Activated T-helper 1 cell treated with anti-CD3 and anti-CD28 coated beads, Interleukin-12 subunit alpha, Interleukin-12 subunit beta, Interleukin-2, Interleukin-4 antibody, amounts not matched to agents 30 ng/mL and 10 ng/mL and 1 ng/mL, durations not matched to agents 14 hours and 24 hours and 36 hours (primary cell): ENCODE measurements around the gene IL10RB. TPM values are rescaled to one million over a fixed set of nuclear protein-coding genes. Genes with fewer than 3 reads are reported as not detected.
A peak's percentile ranks its signal among the peaks of the same experiment; 100 is the strongest.

Experiments
- DNase-seq: peaks from one replicate; pipeline ENCODE4 v3.0.0; 2021; ENCODE audit warnings: low spot score
- H3K27ac Mint-ChIP-seq: one replicate; pipeline ENCODE4 v1.8.0; 2021; ENCODE audit warnings: mild to moderate bottlenecking, mixed read lengths
- H3K27me3 Mint-ChIP-seq: one replicate; pipeline ENCODE4 v1.8.0; 2022; ENCODE audit warnings: mild to moderate bottlenecking, moderate library complexity, mixed read lengths; ENCODE audit not compliant: insufficient read depth
- H3K36me3 Mint-ChIP-seq: one replicate; pipeline ENCODE4 v1.8.0; 2021; ENCODE audit warnings: low read depth, mixed read lengths
- H3K4me1 Mint-ChIP-seq: one replicate; pipeline ENCODE4 v1.8.0; 2021; ENCODE audit warnings: low read depth, mixed read lengths
- H3K4me3 Mint-ChIP-seq: one replicate; pipeline ENCODE4 v1.8.0; 2021; ENCODE audit warnings: mild to moderate bottlenecking, moderate library complexity, mixed read lengths
- H3K9me3 Mint-ChIP-seq: one replicate; pipeline ENCODE4 v1.8.0; 2021; ENCODE audit warnings: mixed read lengths
- intact Hi-C: fragments of 100-400 bp; cut with micrococcal nuclease; formaldehyde crosslinking; loops from one replicate; pipeline ENCODE4 v1.15.1; 2024
- total RNA-seq: library from RNA; stranded (reverse); gene quantifications from 2 replicates; pipeline ENCODE4 v1.2.3, GENCODE V29; 2022

IL10RB gene
- total RNA-seq, 1 donor from 2014 or later, result 21.4 TPM

GRCh38 chr21:33300701-33301631, 34.8 kb downstream of the IL10RB start:
- Mint-ChIP-seq H3K27ac (peak overlapping the region; percentile 42), H3K9me3 (peaks cover 4% of the 10 kb centered on the region), H3K4me3 (no peak overlapping the region), H3K27me3 (no peaks in the 10 kb centered on the region), H3K36me3 (peaks cover 14% of the 10 kb centered on the region), H3K4me1 (peaks cover 38% of the 10 kb centered on the region)
- DNase-seq, result no peak
- intact Hi-C loops, result no loop called here

- Mint-ChIP-seq H3K9me3 (peaks cover 4% of the 10 kb centered on the region), H3K4me3 (no peak overlapping the region), H3K27me3 (no peaks in the 10 kb centered on the region), H3K4me1 (peaks cover 38% of the 10 kb centered on the region), H3K36me3 (peaks cover 10% of the 10 kb centered on the region), H3K27ac (no peak overlapping the region)
- intact Hi-C loops, result no loop called here
- no peak for DNase-seq
These were observed 35.5 kb downstream of the IL10RB start for GRCh38 chr21:33301632-33302002.

- intact Hi-C loops, result no loop called here
- H3K27ac Mint-ChIP-seq, result no peak overlapping the region
- peaks cover 4% of the 10 kb centered on the region for H3K9me3 Mint-ChIP-seq
- peaks cover 38% of the 10 kb centered on the region for H3K4me1 Mint-ChIP-seq
- no peak for DNase-seq
- peaks cover 9% of the 10 kb centered on the region for H3K36me3 Mint-ChIP-seq
- peaks cover 1% of the 10 kb centered on the region for H3K27me3 Mint-ChIP-seq
- H3K4me3 Mint-ChIP-seq, result no peak overlapping the region
These were observed 35.9 kb downstream of the IL10RB start for GRCh38 chr21:33302055-33302454.

- intact Hi-C loops, result no loop called here
- peaks cover 34% of the 10 kb centered on the region for H3K4me1 Mint-ChIP-seq
- H3K36me3 Mint-ChIP-seq, result peaks cover 3% of the 10 kb centered on the region
- H3K4me3 Mint-ChIP-seq, result no peak overlapping the region
- peaks cover 4% of the 10 kb centered on the region for H3K27me3 Mint-ChIP-seq
- H3K9me3 Mint-ChIP-seq, result peaks cover 4% of the 10 kb centered on the region
- no peak for DNase-seq
- no peak overlapping the region for H3K27ac Mint-ChIP-seq
These were observed 36.6 kb downstream of the IL10RB start for GRCh38 chr21:33302796-33303195.

GRCh38 chr21:33305344-33305671, 39.1 kb downstream of the IL10RB start:
- Mint-ChIP-seq H3K36me3 (no peaks in the 10 kb centered on the region), H3K9me3 (peaks cover 5% of the 10 kb centered on the region)

GRCh38 chr21:33305938-33306337, 39.8 kb downstream of the IL10RB start:
- Mint-ChIP-seq H3K36me3 (no peaks in the 10 kb centered on the region), H3K9me3 (peaks cover 7% of the 10 kb centered on the region), H3K4me3 (no peak overlapping the region), H3K27ac (no peak overlapping the region), H3K4me1 (peaks cover 7% of the 10 kb centered on the region), H3K27me3 (peaks cover 4% of the 10 kb centered on the region)
- intact Hi-C loops, result no loop called here
- DNase-seq, result no peak

More at GRCh38 chr21:33305344-33305671, 39.1 kb downstream of the IL10RB start:
- Mint-ChIP-seq H3K4me1 (peaks cover 14% of the 10 kb centered on the region), H3K4me3 (no peak overlapping the region), H3K27me3 (peaks cover 4% of the 10 kb centered on the region), H3K27ac (no peak overlapping the region)
- intact Hi-C loops, result no loop called here
- DNase-seq, result no peak

- Mint-ChIP-seq H3K27me3 (peaks cover 7% of the 10 kb centered on the region), H3K9me3 (peaks cover 7% of the 10 kb centered on the region), H3K36me3 (no peaks in the 10 kb centered on the region), H3K4me3 (no peak overlapping the region), H3K4me1 (no peaks in the 10 kb centered on the region), H3K27ac (no peak overlapping the region)
- intact Hi-C loops, result no loop called here
- no peak for DNase-seq
These were observed 42.7 kb downstream of the IL10RB start for GRCh38 chr21:33308586-33309490.

GRCh38 chr21:33309778-33310177, 43.6 kb downstream of the IL10RB start:
- Mint-ChIP-seq H3K27me3 (peaks cover 8% of the 10 kb centered on the region), H3K27ac (no peak overlapping the region), H3K4me1 (no peaks in the 10 kb centered on the region), H3K36me3 (no peaks in the 10 kb centered on the region), H3K9me3 (peaks cover 7% of the 10 kb centered on the region), H3K4me3 (no peak overlapping the region)
- intact Hi-C loops, result no loop called here
- DNase-seq, result no peak

GRCh38 chr21:33312121-33312520, 46.0 kb downstream of the IL10RB start:
- intact Hi-C loops, result no loop called here
- Mint-ChIP-seq H3K27ac (no peak overlapping the region), H3K36me3 (no peaks in the 10 kb centered on the region), H3K27me3 (peaks cover 20% of the 10 kb centered on the region), H3K4me1 (no peaks in the 10 kb centered on the region), H3K4me3 (no peak overlapping the region), H3K9me3 (peaks cover 7% of the 10 kb centered on the region)
- no peak for DNase-seq

- H3K4me3 Mint-ChIP-seq, result no peak overlapping the region
- DNase-seq, result no peak
- intact Hi-C loops, result no loop called here
- peaks cover 7% of the 10 kb centered on the region for H3K9me3 Mint-ChIP-seq
- no peaks in the 10 kb centered on the region for H3K36me3 Mint-ChIP-seq
- H3K4me1 Mint-ChIP-seq, result no peaks in the 10 kb centered on the region
- H3K27ac Mint-ChIP-seq, result no peak overlapping the region
- peaks cover 27% of the 10 kb centered on the region for H3K27me3 Mint-ChIP-seq
These were observed 47.0 kb downstream of the IL10RB start for GRCh38 chr21:33313183-33313582.

- Mint-ChIP-seq H3K27ac (no peak overlapping the region), H3K9me3 (peaks cover 7% of the 10 kb centered on the region), H3K36me3 (no peaks in the 10 kb centered on the region), H3K4me1 (no peaks in the 10 kb centered on the region), H3K4me3 (no peak overlapping the region), H3K27me3 (peaks cover 31% of the 10 kb centered on the region)
- DNase-seq, result no peak
- intact Hi-C loops, result no loop called here
These were observed 47.4 kb downstream of the IL10RB start for GRCh38 chr21:33313611-33314010.

GRCh38 chr21:33314111-33314510, 47.9 kb downstream of the IL10RB start:
- no peak for DNase-seq
- Mint-ChIP-seq H3K27ac (no peak overlapping the region), H3K9me3 (peaks cover 7% of the 10 kb centered on the region), H3K36me3 (no peaks in the 10 kb centered on the region), H3K4me1 (no peaks in the 10 kb centered on the region), H3K27me3 (peaks cover 31% of the 10 kb centered on the region), H3K4me3 (no peak overlapping the region)
- intact Hi-C loops, result no loop called here
